T-helper 2 cell treated with Interferon-gamma antibody and Interleukin-4, amounts not matched to agents 5 μg/mL and 100 μg/mL, for 36 hours (primary cell): ENCODE measurements around the gene RAB22A.
A peak's percentile ranks its signal among the peaks of the same experiment; 100 is the strongest.

Experiments used
- DNase-seq: peaks from one replicate; pipeline ENCODE4 v3.0.0; 2021; ENCODE audit warnings: low spot score
- H3K27ac Mint-ChIP-seq: one replicate; pipeline ENCODE4 v1.8.0; 2021; ENCODE audit warnings: mild to moderate bottlenecking, mixed read lengths
- H3K27me3 Mint-ChIP-seq: one replicate; pipeline ENCODE4 v1.8.0; 2021; ENCODE audit warnings: low read depth, mixed read lengths
- H3K36me3 Mint-ChIP-seq: one replicate; pipeline ENCODE4 v1.8.0; 2021; ENCODE audit warnings: low read depth, mixed read lengths
- H3K4me1 Mint-ChIP-seq: one replicate; pipeline ENCODE4 v1.8.0; 2021; ENCODE audit warnings: low read depth, mixed read lengths
- H3K4me3 Mint-ChIP-seq: one replicate; pipeline ENCODE4 v1.8.0; 2022; ENCODE audit warnings: mild to moderate bottlenecking, moderate library complexity, mixed read lengths
- H3K9me3 Mint-ChIP-seq: one replicate; pipeline ENCODE4 v1.8.0; 2021; ENCODE audit warnings: mixed read lengths

RAB22A gene

GRCh38 chr20:58309591-58310290 lies at the start of gene RAB22A:
TSS of gene RAB22A (plus strand) at chr20:58309715. CDS start at chr20:58309977, 262 bp downstream.
- H3K27me3 Mint-ChIP-seq: no peaks in the 10 kb centered on the region
- H3K4me3 Mint-ChIP-seq: peak within 1 kb of the TSS; percentile 94
- peak; percentile 81 for DNase-seq
- peak within 1 kb of the TSS; percentile 92 for H3K27ac Mint-ChIP-seq
- peaks cover 41% of the 10 kb centered on the region for H3K4me1 Mint-ChIP-seq
- no peaks in the 10 kb centered on the region for H3K9me3 Mint-ChIP-seq
- peaks cover 24% of the 10 kb centered on the region for H3K36me3 Mint-ChIP-seq

GRCh38 chr20:58260006-58260405 lies 49.5 kb upstream of the RAB22A start:
- peaks cover 7% of the 10 kb centered on the region for H3K4me1 Mint-ChIP-seq
- no peaks in the 10 kb centered on the region for H3K27me3 Mint-ChIP-seq
- H3K4me3 Mint-ChIP-seq: no peak overlapping the region
- peaks cover 14% of the 10 kb centered on the region for H3K36me3 Mint-ChIP-seq
- DNase-seq: no peak
- H3K9me3 Mint-ChIP-seq: no peaks in the 10 kb centered on the region
- H3K27ac Mint-ChIP-seq: no peak overlapping the region

- peaks cover 18% of the 10 kb centered on the region for H3K36me3 Mint-ChIP-seq
- no peak for DNase-seq
- no peak overlapping the region for H3K27ac Mint-ChIP-seq
- H3K4me3 Mint-ChIP-seq: no peak overlapping the region
- no peaks in the 10 kb centered on the region for H3K27me3 Mint-ChIP-seq
- H3K4me1 Mint-ChIP-seq: peaks cover 7% of the 10 kb centered on the region
- H3K9me3 Mint-ChIP-seq: no peaks in the 10 kb centered on the region
Measured at GRCh38 chr20:58261660-58262059, 47.9 kb upstream of the RAB22A start.

GRCh38 chr20:58264271-58264670 lies 45.2 kb upstream of the RAB22A start:
- Mint-ChIP-seq H3K4me3 (no peak overlapping the region), H3K4me1 (peaks cover 19% of the 10 kb centered on the region), H3K9me3 (no peaks in the 10 kb centered on the region), H3K27me3 (no peaks in the 10 kb centered on the region), H3K27ac (no peak overlapping the region), H3K36me3 (peaks cover 27% of the 10 kb centered on the region)
- no peak for DNase-seq

GRCh38 chr20:58267389-58268215 lies 41.9 kb upstream of the RAB22A start:
- H3K27ac Mint-ChIP-seq: peak overlapping the region; percentile 66
- no peaks in the 10 kb centered on the region for H3K27me3 Mint-ChIP-seq
- DNase-seq: no peak
- H3K36me3 Mint-ChIP-seq: peaks cover 32% of the 10 kb centered on the region
- H3K4me3 Mint-ChIP-seq: no peak overlapping the region
- H3K9me3 Mint-ChIP-seq: no peaks in the 10 kb centered on the region
- H3K4me1 Mint-ChIP-seq: peaks cover 33% of the 10 kb centered on the region

GRCh38 chr20:58268421-58268821 lies 41.1 kb upstream of the RAB22A start:
- Mint-ChIP-seq H3K36me3 (peaks cover 31% of the 10 kb centered on the region), H3K4me1 (peaks cover 35% of the 10 kb centered on the region), H3K27me3 (no peaks in the 10 kb centered on the region), H3K9me3 (no peaks in the 10 kb centered on the region), H3K4me3 (peak overlapping the region; percentile 52), H3K27ac (peak overlapping the region; percentile 52)
- no peak for DNase-seq

GRCh38 chr20:58268936-58269619 lies 40.4 kb upstream of the RAB22A start:
- Mint-ChIP-seq H3K27ac (peak overlapping the region; percentile 52), H3K9me3 (peaks cover 4% of the 10 kb centered on the region), H3K27me3 (no peaks in the 10 kb centered on the region), H3K4me3 (peak overlapping the region; percentile 52), H3K36me3 (peaks cover 35% of the 10 kb centered on the region), H3K4me1 (peaks cover 35% of the 10 kb centered on the region)
- peak; percentile 48 for DNase-seq

GRCh38 chr20:58271606-58272351 lies 37.7 kb upstream of the RAB22A start:
- H3K27ac Mint-ChIP-seq: no peak overlapping the region
- H3K36me3 Mint-ChIP-seq: peaks cover 42% of the 10 kb centered on the region

GRCh38 chr20:58274384-58274783 lies 35.1 kb upstream of the RAB22A start:
- H3K9me3 Mint-ChIP-seq: peaks cover 16% of the 10 kb centered on the region

More at GRCh38 chr20:58271606-58272351, 37.7 kb upstream of the RAB22A start:
- no peaks in the 10 kb centered on the region for H3K27me3 Mint-ChIP-seq
- no peak overlapping the region for H3K4me3 Mint-ChIP-seq
- DNase-seq: peak; percentile 72
- H3K9me3 Mint-ChIP-seq: peaks cover 16% of the 10 kb centered on the region
- H3K4me1 Mint-ChIP-seq: peaks cover 35% of the 10 kb centered on the region

GRCh38 chr20:58277107-58277506 lies 32.4 kb upstream of the RAB22A start:
- H3K36me3 Mint-ChIP-seq: peaks cover 35% of the 10 kb centered on the region
- peaks cover 5% of the 10 kb centered on the region for H3K4me1 Mint-ChIP-seq
- no peaks in the 10 kb centered on the region for H3K27me3 Mint-ChIP-seq
- no peak overlapping the region for H3K27ac Mint-ChIP-seq
- no peak overlapping the region for H3K4me3 Mint-ChIP-seq
- peaks cover 16% of the 10 kb centered on the region for H3K9me3 Mint-ChIP-seq
- no peak for DNase-seq

More at GRCh38 chr20:58274384-58274783, 35.1 kb upstream of the RAB22A start:
- Mint-ChIP-seq H3K27ac (no peak overlapping the region), H3K36me3 (peaks cover 41% of the 10 kb centered on the region), H3K4me3 (no peak overlapping the region), H3K27me3 (no peaks in the 10 kb centered on the region), H3K4me1 (peaks cover 16% of the 10 kb centered on the region)
- no peak for DNase-seq

GRCh38 chr20:58277578-58278472 lies 31.7 kb upstream of the RAB22A start:
- Mint-ChIP-seq H3K9me3 (peaks cover 16% of the 10 kb centered on the region), H3K36me3 (peaks cover 34% of the 10 kb centered on the region), H3K27me3 (no peaks in the 10 kb centered on the region), H3K27ac (no peak overlapping the region), H3K4me1 (peaks cover 2% of the 10 kb centered on the region), H3K4me3 (no peak overlapping the region)
- DNase-seq: no peak

- no peaks in the 10 kb centered on the region for H3K27me3 Mint-ChIP-seq
- no peak overlapping the region for H3K4me3 Mint-ChIP-seq
- H3K27ac Mint-ChIP-seq: peak overlapping the region; percentile 21
- H3K9me3 Mint-ChIP-seq: no peaks in the 10 kb centered on the region
- DNase-seq: no peak
- H3K36me3 Mint-ChIP-seq: peaks cover 11% of the 10 kb centered on the region
- peaks cover 16% of the 10 kb centered on the region for H3K4me1 Mint-ChIP-seq
Measured at GRCh38 chr20:58286729-58287128, 22.8 kb upstream of the RAB22A start.
